BLaER1 (cell line): Measurements from ENCODE around the gene METTL17.
A peak's percentile ranks its signal among the peaks of the same experiment; 100 is the strongest.
"Not testable (repeated sequence)": the region's sequence is repeated elsewhere in the genome, so short reads cannot be mapped to it uniquely, and the experiment has no call there.

Experiments used
- H3K27ac ChIP-seq: shearing (Covaris generic); formaldehyde crosslinking; 2 replicates; pipeline ENCODE4 v1.8.1; 2022
- H3K27me3 ChIP-seq: shearing (Covaris generic); formaldehyde crosslinking; 2 replicates; pipeline ENCODE4 v1.8.1; 2022
- H3K36me3 ChIP-seq: shearing (Covaris generic); formaldehyde crosslinking; 2 replicates; pipeline ENCODE4 v1.8.1; 2022
- H3K4me1 ChIP-seq: shearing (Covaris generic); formaldehyde crosslinking; 2 replicates; pipeline ENCODE4 v1.8.1; 2022
- H3K4me2 ChIP-seq: shearing (Covaris generic); formaldehyde crosslinking; 2 replicates; pipeline ENCODE4 v1.8.1; 2022
- H3K4me3 ChIP-seq: shearing (Covaris generic); formaldehyde crosslinking; 2 replicates; pipeline ENCODE4 v1.8.1; 2022
- H3K9ac ChIP-seq: shearing (Covaris generic); formaldehyde crosslinking; 2 replicates; pipeline ENCODE4 v1.8.1; 2022
- H3K9me3 ChIP-seq: shearing (Covaris generic); formaldehyde crosslinking; 2 replicates; pipeline ENCODE4 v1.8.1; 2022
- H4K20me1 ChIP-seq: shearing (Covaris generic); formaldehyde crosslinking; 2 replicates; pipeline ENCODE4 v1.8.1; 2022
- Cebpa-rat ChIP-seq: shearing (Covaris generic); IDR thresholded peaks from 2 replicates; pipeline ENCODE4 v1.8.1; 2022

The METTL17 gene

GRCh38 chr14:20989471-20989786 is 351 bp upstream of the METTL17 start:
- Histone ChIP-seq H4K20me1 (no peaks in the 10 kb centered on the region), H3K27ac (peak overlapping the region; percentile 58; the same call in 1 of the 2 replicates), H3K4me2 (peak overlapping the region; percentile 81), H3K4me1 (peaks cover 27% of the 10 kb centered on the region), H3K36me3 (peaks cover 32% of the 10 kb centered on the region), H3K9ac (peak overlapping the region; percentile 52; the same call in 1 of the 2 replicates), H3K9me3 (no peaks in the 10 kb centered on the region), H3K4me3 (peak overlapping the region; percentile 86), H3K27me3 (no peaks in the 10 kb centered on the region)
- TF ChIP-seq Cebpa-rat, result no peak

- Histone ChIP-seq H3K4me3 (no peak overlapping the region), H3K4me2 (no peak overlapping the region), H3K4me1 (peaks cover 7% of the 10 kb centered on the region), H3K27me3 (no peaks in the 10 kb centered on the region), H3K36me3 (peaks cover 62% of the 10 kb centered on the region), H4K20me1 (no peaks in the 10 kb centered on the region), H3K27ac (no peak overlapping the region), H3K9ac (no peak overlapping the region), H3K9me3 (no peaks in the 10 kb centered on the region)
- no peak for TF ChIP-seq Cebpa-rat
These were observed 6.7 kb downstream of the METTL17 start for GRCh38 chr14:20996521-20996920.

- H3K9me3 ChIP-seq, result no peaks in the 10 kb centered on the region
- peaks cover 1% of the 10 kb centered on the region; the same call in 1 of the 2 replicates for H3K4me1 ChIP-seq
- H3K36me3 ChIP-seq, result peaks cover 56% of the 10 kb centered on the region
- no peaks in the 10 kb centered on the region for H4K20me1 ChIP-seq
- H3K9ac ChIP-seq, result no peak overlapping the region
- no peak overlapping the region for H3K27ac ChIP-seq
- no peak overlapping the region for H3K4me3 ChIP-seq
- no peak for TF ChIP-seq Cebpa-rat
- no peaks in the 10 kb centered on the region for H3K27me3 ChIP-seq
- no peak overlapping the region for H3K4me2 ChIP-seq
These were observed 7.3 kb downstream of the METTL17 start for GRCh38 chr14:20997115-20997514.

- TF ChIP-seq Cebpa-rat, result no peak
These were observed 7.8 kb downstream of the METTL17 start for GRCh38 chr14:20997564-20997963.

GRCh38 chr14:20998139-20998538 is 8.4 kb downstream of the METTL17 start:
- no peaks in the 10 kb centered on the region for H3K9me3 ChIP-seq
- H4K20me1 ChIP-seq, result no peaks in the 10 kb centered on the region
- H3K36me3 ChIP-seq, result peaks cover 45% of the 10 kb centered on the region
- no peak overlapping the region for H3K4me3 ChIP-seq
- H3K27ac ChIP-seq, result no peak overlapping the region
- no peak for TF ChIP-seq Cebpa-rat
- H3K4me2 ChIP-seq, result no peak overlapping the region
- H3K4me1 ChIP-seq, result no peaks in the 10 kb centered on the region
- no peaks in the 10 kb centered on the region for H3K27me3 ChIP-seq
- H3K9ac ChIP-seq, result no peak overlapping the region

More at GRCh38 chr14:20997564-20997963, 7.8 kb downstream of the METTL17 start:
- no peaks in the 10 kb centered on the region for H3K4me1 ChIP-seq
- no peak overlapping the region for H3K9ac ChIP-seq
- no peak overlapping the region for H3K27ac ChIP-seq
- no peaks in the 10 kb centered on the region for H3K27me3 ChIP-seq
- H4K20me1 ChIP-seq, result no peaks in the 10 kb centered on the region
- H3K4me3 ChIP-seq, result no peak overlapping the region
- H3K36me3 ChIP-seq, result peaks cover 51% of the 10 kb centered on the region
- no peak overlapping the region for H3K4me2 ChIP-seq
- H3K9me3 ChIP-seq, result no peaks in the 10 kb centered on the region

- H3K9ac ChIP-seq, result no peak within 1 kb of the TSS
- H3K27me3 ChIP-seq, result no peaks in the 10 kb centered on the region
- no peak within 1 kb of the TSS for H3K27ac ChIP-seq
- peaks cover 39% of the 10 kb centered on the region for H3K36me3 ChIP-seq
- no peaks in the 10 kb centered on the region for H3K9me3 ChIP-seq
- H3K4me2 ChIP-seq, result no peak within 1 kb of the TSS
- H3K4me1 ChIP-seq, result peaks cover 2% of the 10 kb centered on the region
- no peak for TF ChIP-seq Cebpa-rat
- H3K4me3 ChIP-seq, result no peak within 1 kb of the TSS
- no peaks in the 10 kb centered on the region for H4K20me1 ChIP-seq
These were observed 9.0 kb downstream of the METTL17 start, which contains the start of gene SLC39A2 for GRCh38 chr14:20998674-20999366. TSS of gene SLC39A2 (plus strand) at chr14:20999293. CDS start at chr14:20999447, 154 bp downstream.

- Histone ChIP-seq H4K20me1 (no peaks in the 10 kb centered on the region), H3K9me3 (no peaks in the 10 kb centered on the region), H3K4me1 (peaks cover 8% of the 10 kb centered on the region), H3K4me2 (no peak overlapping the region), H3K27me3 (no peaks in the 10 kb centered on the region), H3K4me3 (no peak overlapping the region), H3K36me3 (peaks cover 31% of the 10 kb centered on the region), H3K9ac (no peak overlapping the region), H3K27ac (no peak overlapping the region)
- TF ChIP-seq Cebpa-rat, result no peak
These were observed 9.8 kb downstream of the METTL17 start for GRCh38 chr14:20999591-20999990.

GRCh38 chr14:21001218-21001617 is 11.4 kb downstream of the METTL17 start:
- Histone ChIP-seq H3K4me1 (peaks cover 8% of the 10 kb centered on the region), H3K4me2 (no peak overlapping the region), H3K27me3 (no peaks in the 10 kb centered on the region), H3K4me3 (no peak overlapping the region), H3K9ac (no peak overlapping the region), H4K20me1 (no peaks in the 10 kb centered on the region), H3K36me3 (peaks cover 15% of the 10 kb centered on the region), H3K27ac (no peak overlapping the region), H3K9me3 (no peaks in the 10 kb centered on the region)
- TF ChIP-seq Cebpa-rat, result no peak

GRCh38 chr14:21003788-21004346 is 14.1 kb downstream of the METTL17 start:
- Histone ChIP-seq H3K4me1 (peaks cover 8% of the 10 kb centered on the region), H4K20me1 (no peaks in the 10 kb centered on the region), H3K27me3 (no peaks in the 10 kb centered on the region), H3K9ac (no peak overlapping the region), H3K9me3 (no peaks in the 10 kb centered on the region), H3K27ac (no peak overlapping the region), H3K4me3 (no peak overlapping the region), H3K4me2 (peak overlapping the region; percentile 4; the same call in 1 of the 2 replicates), H3K36me3 (no peaks in the 10 kb centered on the region)
- no peak for TF ChIP-seq Cebpa-rat

- H3K4me1 ChIP-seq, H3K9ac ChIP-seq, H3K9me3 ChIP-seq, H4K20me1 ChIP-seq, H3K4me3 ChIP-seq, H3K27ac ChIP-seq, H3K4me2 ChIP-seq, H3K27me3 ChIP-seq, H3K36me3 ChIP-seq: not testable (repeated sequence)
These were observed 19.9 kb downstream of the METTL17 start for GRCh38 chr14:21009721-21010120.

GRCh38 chr14:21011136-21011535 is 21.4 kb downstream of the METTL17 start:
- Histone ChIP-seq H3K27me3 (no peaks in the 10 kb centered on the region), H3K9ac (no peak overlapping the region), H3K36me3 (no peaks in the 10 kb centered on the region), H3K4me1 (no peaks in the 10 kb centered on the region), H3K4me2 (no peak overlapping the region), H4K20me1 (no peaks in the 10 kb centered on the region), H3K9me3 (no peaks in the 10 kb centered on the region), H3K4me3 (no peak overlapping the region), H3K27ac (no peak overlapping the region)
- TF ChIP-seq Cebpa-rat, result no peak
